ENCODE measurements around the gene ZDHHC14.

- TF ChIP-seq TCF4 (CRISPR knock-in tag; IDR thresholded peaks at IDR 0.05; ENCODE audit: borderline replicate concordance) (no peak), CREB5 (CRISPR knock-in tag; IDR thresholded peaks at IDR 0.05; ENCODE audit: low read depth) (no peak), ZC3H10 (CRISPR knock-in tag; IDR thresholded peaks at IDR 0.05) (no peak), RARB (CRISPR knock-in tag; IDR thresholded peaks at IDR 0.05) (no peak), ARNTL (CRISPR knock-in tag; IDR thresholded peaks at IDR 0.05; ENCODE audit: borderline replicate concordance, low read depth) (no peak), CSRNP3 (CRISPR knock-in tag; IDR thresholded peaks at IDR 0.05) (no peak), TSHZ2 (CRISPR knock-in tag; IDR thresholded peaks at IDR 0.05) (no peak), PATZ1 (CRISPR knock-in tag; IDR thresholded peaks at IDR 0.05; ENCODE audit: borderline replicate concordance) (no peak)
Measured at GRCh38 chr6:157644043-157644810, 263.2 kb downstream of the ZDHHC14 start.

All from SK-N-SH treated with all-trans-retinoic acid at 6 μM for 48 hours (cell line).